Esophagus (tissue), 2 donors: Measurements from ENCODE around the gene MED27. TPM values are rescaled to one million over a fixed set of nuclear protein-coding genes. Genes with fewer than 3 reads are reported as not detected.

Experiments
- H3K27ac ChIP-seq, 2 donors: one replicate each; pipeline ENCODE4 v1.5.1; 2013; ENCODE audit warnings: low read depth in 2 of 2, mild to moderate bottlenecking in 2 of 2, inconsistent platforms in 1 of 2, low read length in 1 of 2, moderate library complexity in 1 of 2
- H3K27me3 ChIP-seq, 2 donors: one replicate each; pipeline ENCODE4 v1.6.1; 2013; ENCODE audit warnings: low read length in 2 of 2, control low read depth in 1 of 2, mild to moderate bottlenecking in 1 of 2; ENCODE audit not compliant: insufficient read depth in 2 of 2, control insufficient read depth in 1 of 2
- H3K36me3 ChIP-seq, 2 donors: one replicate each; pipeline ENCODE4 v1.6.1; 2013; ENCODE audit warnings: low read length in 1 of 2; ENCODE audit not compliant: control insufficient read depth in 2 of 2, insufficient read depth in 2 of 2
- H3K4me1 ChIP-seq, 2 donors: one replicate each; pipeline ENCODE4 v1.6.1; 2013; ENCODE audit warnings: low read length in 1 of 2; ENCODE audit not compliant: control insufficient read depth in 2 of 2, insufficient read depth in 2 of 2
- H3K4me3 ChIP-seq, 2 donors: one replicate each; pipeline ENCODE4 v1.5.1; 2013; ENCODE audit warnings: low read length in 2 of 2, mild to moderate bottlenecking in 2 of 2, low read depth in 1 of 2, moderate library complexity in 1 of 2
- H3K9me3 ChIP-seq, 2 donors: one replicate each; pipeline ENCODE4 v1.6.1; 2013; ENCODE audit warnings: mild to moderate bottlenecking in 2 of 2, low read depth in 1 of 2, low read length in 1 of 2, moderate library complexity in 1 of 2; ENCODE audit not compliant: control insufficient read depth in 2 of 2, insufficient read depth in 1 of 2
- WGBS, 2 donors: extraction: QIAGEN DNeasy Blood & Tissue Kit; methylation state at CpG; one replicate each; pipeline ENCODE4 v1.1.7; 2013; 5-methylcytosine and 5-hydroxymethylcytosine counted together
- polyA plus RNA-seq, 2 donors: library from polyadenylated mRNA; stranded (reverse); fragments of 200-250 nt; gene quantifications; one replicate each; pipeline ENCODE4 v1.2.3, GENCODE V29; 2013
- donor health status: healthy with polysubstance abuse.
- donor health status: Bipolar disorder and iron deficiency.

Gene MED27
- polyA plus RNA-seq, 2 donors, result 6.1 to 19.2 TPM

- no peak overlapping the region for H3K27ac ChIP-seq
- H3K36me3 ChIP-seq, result peaks cover 0 to 4% of the 10 kb centered on the region in 2 donors
- H3K4me3 ChIP-seq, result no peak overlapping the region
- H3K9me3 ChIP-seq, result no peaks in the 10 kb centered on the region
- H3K4me1 ChIP-seq, result no peaks in the 10 kb centered on the region
- no peaks in the 10 kb centered on the region for H3K27me3 ChIP-seq
- 95 to 97% methylated on average over 5 of the region's 5 CpGs for WGBS, 2 donors
These were observed 110.1 kb downstream of the MED27 start for GRCh38 chr9:131969469-131969989.

- H3K9me3 ChIP-seq, result no peaks in the 10 kb centered on the region
- no peaks in the 10 kb centered on the region for H3K27me3 ChIP-seq
- WGBS, 2 donors, result 96 to 97% methylated on average over 9 of the region's 9 CpGs
- H3K36me3 ChIP-seq, result peaks cover 0 to 4% of the 10 kb centered on the region in 2 donors
- H3K4me1 ChIP-seq, result no peaks in the 10 kb centered on the region
- no peak overlapping the region for H3K4me3 ChIP-seq
- H3K27ac ChIP-seq, result no peak overlapping the region
These were observed 111.0 kb downstream of the MED27 start for GRCh38 chr9:131968632-131969031.

DNA sequence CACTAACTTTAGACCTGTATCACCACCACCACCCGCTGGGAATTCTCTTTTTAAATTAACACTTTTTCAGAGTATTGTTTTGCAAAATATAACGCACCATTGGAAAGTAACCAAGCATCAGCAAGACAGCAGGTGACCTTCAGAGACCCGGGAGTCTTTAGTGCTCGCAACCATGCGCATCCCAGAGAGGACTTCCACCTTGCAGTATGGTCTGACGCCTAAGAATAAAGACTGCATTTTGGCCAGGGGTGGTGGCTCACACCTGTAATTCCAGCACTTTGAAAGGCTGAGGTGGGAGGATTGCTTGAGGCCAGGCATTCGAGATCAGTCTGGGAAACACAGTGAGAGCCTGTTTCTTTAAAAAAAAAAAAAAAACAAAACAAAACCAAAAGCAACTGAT lies 113.8 kb downstream of the MED27 start:
- Histone ChIP-seq H3K9me3 (no peaks in the 10 kb centered on the region), H3K4me3 (no peak overlapping the region), H3K4me1 (no peaks in the 10 kb centered on the region), H3K36me3 (no peaks in the 10 kb centered on the region), H3K27ac (no peak overlapping the region), H3K27me3 (no peaks in the 10 kb centered on the region)
- WGBS, 2 donors, result 83 to 89% methylated on average over 7 of the region's 7 CpGs

- no peaks in the 10 kb centered on the region for H3K4me1 ChIP-seq
- 92% methylated on average over 4 of the region's 4 CpGs for WGBS, 2 donors
These were observed 114.6 kb downstream of the MED27 start for GRCh38 chr9:131965103-131965502.

GRCh38 chr9:131963072-131964030 lies 116.3 kb downstream of the MED27 start:
- H3K4me1 ChIP-seq, result no peaks in the 10 kb centered on the region
- 87 to 88% methylated on average over 12 of the region's 12 CpGs for WGBS, 2 donors
- H3K27ac ChIP-seq, result no peak overlapping the region
- H3K9me3 ChIP-seq, result no peaks in the 10 kb centered on the region
- H3K27me3 ChIP-seq, result no peaks in the 10 kb centered on the region
- no peaks in the 10 kb centered on the region for H3K36me3 ChIP-seq
- no peak overlapping the region for H3K4me3 ChIP-seq

More at GRCh38 chr9:131965103-131965502, 114.6 kb downstream of the MED27 start:
- Histone ChIP-seq H3K9me3 (no peaks in the 10 kb centered on the region), H3K27ac (no peak overlapping the region), H3K36me3 (no peaks in the 10 kb centered on the region), H3K27me3 (no peaks in the 10 kb centered on the region), H3K4me3 (no peak overlapping the region)

- WGBS, 2 donors, result 95 to 97% methylated on average over 6 of the region's 6 CpGs
- H3K4me3 ChIP-seq, result no peak overlapping the region
- no peak overlapping the region for H3K27ac ChIP-seq
- H3K36me3 ChIP-seq, result no peaks in the 10 kb centered on the region
- H3K4me1 ChIP-seq, result no peaks in the 10 kb centered on the region
- no peaks in the 10 kb centered on the region for H3K27me3 ChIP-seq
- H3K9me3 ChIP-seq, result no peaks in the 10 kb centered on the region
These were observed 118.2 kb downstream of the MED27 start for GRCh38 chr9:131961496-131961880.

DNA sequence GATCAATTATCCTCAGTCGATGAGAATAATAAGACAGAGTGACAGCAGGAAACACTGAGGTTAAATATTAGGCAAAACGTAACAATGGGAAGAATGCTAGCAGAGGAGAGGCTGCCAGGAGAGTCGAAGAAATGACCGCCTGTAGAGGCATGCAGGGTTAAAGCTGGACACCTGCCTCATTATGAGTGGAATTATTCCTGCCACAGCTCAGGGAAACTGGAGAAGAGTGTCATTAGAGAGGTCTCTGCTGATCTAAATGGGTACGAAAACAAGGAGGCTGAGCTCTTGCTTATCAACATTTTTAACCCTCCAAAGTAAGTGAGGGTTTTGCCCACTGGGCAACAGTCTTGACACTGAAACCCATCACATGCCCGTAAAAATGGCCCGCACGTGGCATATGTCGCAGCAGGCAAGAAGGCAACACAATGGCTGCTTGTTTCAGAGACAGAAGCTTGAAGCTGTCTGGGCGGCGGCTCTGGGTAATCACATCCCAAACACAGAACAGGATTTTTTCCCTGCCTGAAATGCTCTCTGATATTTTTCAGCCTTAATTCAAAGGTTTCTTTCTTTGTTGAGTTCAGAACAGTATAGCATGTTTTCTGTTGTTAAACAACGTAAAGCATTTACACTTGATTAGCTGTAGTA lies 118.7 kb downstream of the MED27 start:
- WGBS, 2 donors, result 77 to 81% methylated on average over 12 of the region's 12 CpGs

DNA sequence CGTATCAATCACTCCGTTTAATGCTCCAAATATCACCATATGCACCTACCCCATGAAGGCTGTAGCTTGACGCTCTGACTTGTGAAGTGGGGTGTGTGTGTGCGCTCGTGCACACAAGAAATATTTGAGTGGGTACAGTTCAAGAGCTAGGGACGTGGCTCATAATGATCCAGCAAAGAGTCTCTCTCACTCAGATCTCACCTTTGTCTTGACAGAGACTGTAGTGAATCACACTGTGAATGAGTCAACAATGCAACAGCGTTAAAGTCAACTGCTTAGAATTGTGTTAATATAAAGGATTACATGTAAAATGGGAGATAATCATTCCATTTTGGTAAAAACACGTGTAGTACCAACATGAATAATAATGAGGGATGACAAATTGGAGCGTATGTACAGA lies 119.4 kb downstream of the MED27 start:
- Histone ChIP-seq H3K27me3 (no peaks in the 10 kb centered on the region), H3K4me1 (no peaks in the 10 kb centered on the region), H3K4me3 (no peak overlapping the region), H3K36me3 (no peaks in the 10 kb centered on the region), H3K27ac (no peak overlapping the region), H3K9me3 (no peaks in the 10 kb centered on the region)
- WGBS, 2 donors, result 77 to 82% methylated on average over 9 of the region's 9 CpGs

More for the DNA sequence above, 118.7 kb downstream of the MED27 start:
- H3K9me3 ChIP-seq, result no peaks in the 10 kb centered on the region
- no peaks in the 10 kb centered on the region for H3K36me3 ChIP-seq
- no peaks in the 10 kb centered on the region for H3K27me3 ChIP-seq
- no peak overlapping the region for H3K27ac ChIP-seq
- H3K4me3 ChIP-seq, result no peak overlapping the region
- H3K4me1 ChIP-seq, result no peaks in the 10 kb centered on the region

- no peaks in the 10 kb centered on the region for H3K4me1 ChIP-seq
- no peak overlapping the region for H3K4me3 ChIP-seq
- H3K27ac ChIP-seq, result no peak overlapping the region
- H3K27me3 ChIP-seq, result no peaks in the 10 kb centered on the region
- WGBS, 2 donors, result 84 to 88% methylated on average over 2 of the region's 2 CpGs
- no peaks in the 10 kb centered on the region for H3K36me3 ChIP-seq
- no peaks in the 10 kb centered on the region for H3K9me3 ChIP-seq
These were observed 119.8 kb downstream of the MED27 start for GRCh38 chr9:131959887-131960286.
